Nephron progenitor cell (in vitro differentiated cells): ENCODE measurements around the gene GRAP.

Experiments
- DNase-seq: peaks from one replicate; pipeline ENCODE4 v3.0.0; 2021
- H3K27ac Mint-ChIP-seq: 2 replicates; pipeline ENCODE4 v1.8.0; 2021; ENCODE audit warnings: mild to moderate bottlenecking, moderate library complexity, mixed read lengths
- H3K27me3 Mint-ChIP-seq: 2 replicates; pipeline ENCODE4 v1.8.0; 2021; ENCODE audit warnings: mild to moderate bottlenecking, low read depth, mixed read lengths; ENCODE audit not compliant: poor library complexity
- H3K36me3 Mint-ChIP-seq: 2 replicates; pipeline ENCODE4 v1.8.0; 2021; ENCODE audit warnings: low read depth, mixed read lengths
- H3K4me1 Mint-ChIP-seq: 2 replicates; pipeline ENCODE4 v1.8.0; 2021; ENCODE audit warnings: mixed read lengths
- H3K4me3 Mint-ChIP-seq: 2 replicates; pipeline ENCODE4 v1.8.0; 2021; ENCODE audit warnings: mild to moderate bottlenecking, moderate library complexity, mixed read lengths
- H3K9me3 Mint-ChIP-seq: 2 replicates; pipeline ENCODE4 v1.8.0; 2021; ENCODE audit warnings: mild to moderate bottlenecking, moderate library complexity, mixed read lengths
- CTCF ChIP-seq: fragments of 200-600 bp; sonication (generic); IDR thresholded peaks from 2 replicates; pipeline ENCODE4 v1.5.0; 2021; ENCODE audit warnings: antibody characterized with exemption

Gene GRAP

GRCh38 chr17:18977021-18977420 lies 69.7 kb downstream of the GRAP start:
- no peak for DNase-seq
- Mint-ChIP-seq H3K36me3 (no peaks in the 10 kb centered on the region), H3K27ac (no peak overlapping the region), H3K9me3 (no peaks in the 10 kb centered on the region), H3K27me3 (peaks cover 2% of the 10 kb centered on the region), H3K4me1 (peaks cover 26% of the 10 kb centered on the region), H3K4me3 (no peak overlapping the region)
- no peak for TF ChIP-seq CTCF

- Mint-ChIP-seq H3K27me3 (peaks cover 2% of the 10 kb centered on the region), H3K4me3 (no peak overlapping the region), H3K4me1 (peaks cover 18% of the 10 kb centered on the region), H3K36me3 (no peaks in the 10 kb centered on the region), H3K27ac (no peak overlapping the region), H3K9me3 (no peaks in the 10 kb centered on the region)
- DNase-seq = no peak
- no peak for TF ChIP-seq CTCF
Measured at GRCh38 chr17:18976201-18976600, 70.6 kb downstream of the GRAP start.

GRCh38 chr17:18975597-18975996 lies 71.2 kb downstream of the GRAP start:
- Mint-ChIP-seq H3K36me3 (no peaks in the 10 kb centered on the region), H3K9me3 (no peaks in the 10 kb centered on the region), H3K27ac (no peak overlapping the region), H3K4me1 (peaks cover 12% of the 10 kb centered on the region), H3K4me3 (no peak overlapping the region), H3K27me3 (peaks cover 2% of the 10 kb centered on the region)
- DNase-seq = no peak
- TF ChIP-seq CTCF = no peak

GRCh38 chr17:18974407-18975149 lies 72.2 kb downstream of the GRAP start:
- no peak for TF ChIP-seq CTCF
- peak overlapping the region; percentile 74 for H3K27ac Mint-ChIP-seq
- H3K36me3 Mint-ChIP-seq = no peaks in the 10 kb centered on the region
- H3K4me3 Mint-ChIP-seq = no peak overlapping the region
- no peaks in the 10 kb centered on the region for H3K9me3 Mint-ChIP-seq
- no peak for DNase-seq
- H3K4me1 Mint-ChIP-seq = peaks cover 13% of the 10 kb centered on the region
- H3K27me3 Mint-ChIP-seq = peaks cover 3% of the 10 kb centered on the region

- DNase-seq = no peak
- H3K4me1 Mint-ChIP-seq = peaks cover 37% of the 10 kb centered on the region
- TF ChIP-seq CTCF = no peak
- H3K4me3 Mint-ChIP-seq = no peak overlapping the region
- no peaks in the 10 kb centered on the region for H3K9me3 Mint-ChIP-seq
- peaks cover 3% of the 10 kb centered on the region for H3K27me3 Mint-ChIP-seq
- no peak overlapping the region for H3K27ac Mint-ChIP-seq
- H3K36me3 Mint-ChIP-seq = no peaks in the 10 kb centered on the region
Measured at GRCh38 chr17:18971801-18972200, 75.0 kb downstream of the GRAP start.
